HFF-Myc (cell line): ENCODE results near the gene BIVM.

Source experiments
- DNase-seq: peaks from one replicate; pipeline ENCODE4 v3.0.0-alpha.2; 2011; ENCODE audit warnings: low read depth; ENCODE audit errors: extremely low read depth
- H3K4me3 ChIP-seq: replicated peaks from 2 replicates; pipeline ENCODE4 v1.5.1; 2011; ENCODE audit warnings: low read depth, mild to moderate bottlenecking, control low read depth, low read length
- TF ChIP-seq, protein P1 (sequence below): IDR thresholded peaks from 2 replicates; pipeline ENCODE4 v1.5.1; 2012; ENCODE audit warnings: mild to moderate bottlenecking, low read depth, low read length, control low read depth; ENCODE audit errors: missing control alignments

BIVM gene

GRCh38 chr13:102816708-102817107, 17.8 kb downstream of the BIVM start:
- no peak overlapping the region for H3K4me3 ChIP-seq
- DNase-seq: no peak

GRCh38 chr13:102817241-102817640, 18.3 kb downstream of the BIVM start:
- no peak for DNase-seq
- TF ChIP-seq, protein P1, sequence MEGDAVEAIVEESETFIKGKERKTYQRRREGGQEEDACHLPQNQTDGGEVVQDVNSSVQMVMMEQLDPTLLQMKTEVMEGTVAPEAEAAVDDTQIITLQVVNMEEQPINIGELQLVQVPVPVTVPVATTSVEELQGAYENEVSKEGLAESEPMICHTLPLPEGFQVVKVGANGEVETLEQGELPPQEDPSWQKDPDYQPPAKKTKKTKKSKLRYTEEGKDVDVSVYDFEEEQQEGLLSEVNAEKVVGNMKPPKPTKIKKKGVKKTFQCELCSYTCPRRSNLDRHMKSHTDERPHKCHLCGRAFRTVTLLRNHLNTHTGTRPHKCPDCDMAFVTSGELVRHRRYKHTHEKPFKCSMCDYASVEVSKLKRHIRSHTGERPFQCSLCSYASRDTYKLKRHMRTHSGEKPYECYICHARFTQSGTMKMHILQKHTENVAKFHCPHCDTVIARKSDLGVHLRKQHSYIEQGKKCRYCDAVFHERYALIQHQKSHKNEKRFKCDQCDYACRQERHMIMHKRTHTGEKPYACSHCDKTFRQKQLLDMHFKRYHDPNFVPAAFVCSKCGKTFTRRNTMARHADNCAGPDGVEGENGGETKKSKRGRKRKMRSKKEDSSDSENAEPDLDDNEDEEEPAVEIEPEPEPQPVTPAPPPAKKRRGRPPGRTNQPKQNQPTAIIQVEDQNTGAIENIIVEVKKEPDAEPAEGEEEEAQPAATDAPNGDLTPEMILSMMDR: no peak
- no peak overlapping the region for H3K4me3 ChIP-seq

More at GRCh38 chr13:102816708-102817107, 17.8 kb downstream of the BIVM start:
- TF ChIP-seq, protein P1: no peak

DNA sequence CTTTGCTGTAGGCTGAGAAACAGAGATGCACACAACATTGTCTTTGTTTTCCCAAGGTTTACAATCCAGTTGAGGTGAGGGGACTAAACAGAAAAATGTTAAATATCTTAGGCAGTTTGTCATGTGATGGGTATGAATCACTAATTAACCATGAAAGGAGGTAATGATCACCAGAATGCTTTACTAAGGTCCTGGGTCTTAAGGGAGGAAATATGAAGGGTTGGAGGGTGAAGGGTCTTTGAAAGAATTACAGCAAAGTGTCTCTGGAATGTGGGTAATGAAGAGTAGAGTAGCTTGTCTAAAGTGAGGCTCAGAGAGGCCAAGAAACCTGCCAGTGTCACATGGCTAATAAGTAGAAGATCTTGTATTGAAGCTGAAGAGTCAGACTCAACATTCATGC, 19.0 kb downstream of the BIVM start:
- no peak overlapping the region for H3K4me3 ChIP-seq
- no peak for DNase-seq
- TF ChIP-seq, protein P1: no peak

DNA sequence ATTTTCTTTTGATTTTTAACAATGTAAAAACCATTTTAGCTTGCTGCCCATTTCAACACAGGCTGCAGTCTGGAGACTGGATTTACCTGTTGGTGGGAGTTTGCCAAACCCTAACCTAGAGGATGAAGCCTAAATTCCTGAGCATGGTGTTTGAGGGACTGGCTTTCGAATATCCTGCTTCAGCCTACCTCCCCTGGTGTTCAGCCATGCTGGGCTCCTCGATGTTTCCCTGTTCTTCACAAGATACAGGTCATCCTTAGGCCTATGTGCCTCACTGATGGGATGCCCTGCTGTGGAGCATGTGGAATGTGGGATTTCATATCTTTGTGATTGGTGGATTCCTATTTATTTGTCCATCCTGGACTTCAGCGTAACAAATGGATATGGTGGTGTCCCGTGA, 26.5 kb downstream of the BIVM start:
- TF ChIP-seq, protein P1: no peak
- H3K4me3 ChIP-seq: no peak overlapping the region
- DNase-seq: no peak

DNA sequence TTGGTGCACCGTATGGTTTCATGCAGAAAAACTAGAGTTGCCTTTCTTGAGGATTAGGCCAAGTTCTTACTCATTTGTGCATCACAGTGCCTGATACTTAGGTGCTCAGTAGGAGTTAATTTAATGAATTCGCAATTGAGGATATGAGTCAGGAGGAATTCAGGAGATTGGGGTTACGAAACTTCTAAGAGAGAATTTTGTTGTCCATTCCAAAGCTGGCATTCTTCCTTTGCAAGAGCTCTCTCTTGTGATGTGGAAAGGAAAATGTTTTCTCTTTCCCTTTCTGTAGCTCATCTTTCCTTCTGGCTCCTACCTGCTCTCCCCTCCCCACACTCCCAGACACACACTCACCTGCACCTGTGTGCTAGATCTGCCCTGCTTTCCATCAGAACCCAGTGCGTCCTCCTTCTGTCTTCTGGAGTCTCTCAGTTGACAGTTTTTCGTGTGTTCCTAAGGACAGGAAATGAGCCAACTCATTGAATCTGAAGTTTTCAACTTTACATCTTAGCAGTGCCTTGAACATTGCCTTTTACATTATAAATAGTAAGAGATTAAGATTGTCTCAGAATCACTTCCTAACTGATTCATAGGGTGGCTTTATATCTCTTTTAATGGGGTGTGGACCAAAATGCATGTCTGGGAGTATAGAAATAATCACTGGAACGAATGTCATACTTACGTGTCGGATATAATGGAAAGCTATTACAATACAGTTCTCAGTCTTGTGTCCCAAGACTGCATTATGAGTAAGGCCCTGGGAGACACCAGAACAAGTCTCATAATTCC, 27.2 kb downstream of the BIVM start:
- peak; percentile 62 for DNase-seq
- TF ChIP-seq, protein P1: no peak
- peak overlapping the region; percentile 15 for H3K4me3 ChIP-seq

DNA sequence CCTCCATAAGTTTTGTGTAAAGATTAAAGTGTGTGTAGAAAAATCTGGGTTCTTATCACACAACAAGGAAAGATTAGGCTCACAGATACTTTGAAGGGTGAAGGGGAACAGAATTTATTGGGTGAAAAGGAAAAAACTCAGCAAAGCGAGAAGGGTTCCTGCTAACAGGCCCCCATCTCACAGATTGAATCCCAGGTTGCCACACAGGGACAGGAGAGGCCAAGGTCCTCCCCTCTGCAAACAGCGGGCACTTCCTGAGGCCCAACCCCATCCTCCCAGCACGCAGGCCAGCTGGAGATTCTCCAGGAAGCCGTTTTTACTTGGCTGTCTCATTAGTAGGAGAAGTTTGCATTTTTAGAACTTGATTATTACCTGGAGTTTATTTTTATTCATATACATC, 31.7 kb downstream of the BIVM start:
- TF ChIP-seq, protein P1: no peak
- no peak overlapping the region for H3K4me3 ChIP-seq
- DNase-seq: no peak
